ENCODE results near the gene LRCH4. TPM values are rescaled to one million over a fixed set of nuclear protein-coding genes. Genes with fewer than 3 reads are reported as not detected.

LRCH4 gene
- total RNA-seq, 6 donors from 2014 or later: 88.5 to 493 (median 121) TPM

DNA sequence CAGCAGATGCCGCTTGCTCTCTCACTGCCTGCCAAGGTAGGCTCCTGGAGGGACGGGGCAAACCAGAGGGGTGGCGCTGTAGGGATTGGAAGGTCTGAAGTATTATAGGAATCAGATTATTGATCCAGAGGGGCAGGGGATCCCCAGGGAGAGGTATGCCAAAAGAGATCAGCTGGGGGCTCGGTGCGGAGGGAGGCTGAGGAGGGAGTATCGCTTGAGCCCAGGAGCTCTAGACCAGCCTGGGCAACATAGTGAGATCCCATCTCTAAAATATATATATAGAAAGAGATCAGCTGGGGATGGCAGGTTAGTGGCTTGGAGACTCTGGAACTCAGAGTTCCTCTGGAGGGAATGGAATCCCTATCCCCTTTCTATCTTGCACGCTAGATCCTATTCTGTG lies 9.3 kb upstream of the LRCH4 start:
- Histone ChIP-seq H3K27me3 (no peaks in the 10 kb centered on the region), H3K9me3 (no peaks in the 10 kb centered on the region), H3K4me3 (no peak overlapping the region), H3K4me1 (peaks cover 0 to 5% (median 2%) of the 10 kb centered on the region in 4 donors), H3K27ac (no peak overlapping the region), H3K36me3 (no peaks in the 10 kb centered on the region)
- ATAC-seq (ENCODE audit: low FRiP score in 2 of 2) (no peak), DNase-seq (no peak)
- no peak for TF ChIP-seq EP300 (IDR thresholded peaks at IDR 0.05)
- TF ChIP-seq POLR2AphosphoS5 (IDR thresholded peaks at IDR 0.05): no peak
- TF ChIP-seq CTCF (IDR thresholded peaks at IDR 0.05): no peak
- no peak for TF ChIP-seq POLR2A (IDR thresholded peaks at IDR 0.05)
- WGBS, 2 donors: 96 to 98% methylated on average over 7 of the region's 7 CpGs

GRCh38 chr7:100591596-100591995 lies 5.7 kb upstream of the LRCH4 start:
- Histone ChIP-seq H3K9me3 (no peaks in the 10 kb centered on the region), H3K27ac (no peak overlapping the region), H3K36me3 (no peaks in the 10 kb centered on the region), H3K27me3 (no peaks in the 10 kb centered on the region), H3K4me1 (peaks cover 0 to 17% (median 11%) of the 10 kb centered on the region in 4 donors), H3K4me3 (no peak overlapping the region)
- TF ChIP-seq CTCF (IDR thresholded peaks at IDR 0.05): no peak
- no peak for TF ChIP-seq EP300 (IDR thresholded peaks at IDR 0.05)
- no peak for TF ChIP-seq POLR2A (IDR thresholded peaks at IDR 0.05)
- TF ChIP-seq POLR2AphosphoS5 (IDR thresholded peaks at IDR 0.05): no peak
- ATAC-seq (ENCODE audit: low FRiP score in 2 of 2) (no peak), DNase-seq (no peak)
- WGBS, 2 donors: 94 to 96% methylated on average over 17 of the region's 17 CpGs

DNA sequence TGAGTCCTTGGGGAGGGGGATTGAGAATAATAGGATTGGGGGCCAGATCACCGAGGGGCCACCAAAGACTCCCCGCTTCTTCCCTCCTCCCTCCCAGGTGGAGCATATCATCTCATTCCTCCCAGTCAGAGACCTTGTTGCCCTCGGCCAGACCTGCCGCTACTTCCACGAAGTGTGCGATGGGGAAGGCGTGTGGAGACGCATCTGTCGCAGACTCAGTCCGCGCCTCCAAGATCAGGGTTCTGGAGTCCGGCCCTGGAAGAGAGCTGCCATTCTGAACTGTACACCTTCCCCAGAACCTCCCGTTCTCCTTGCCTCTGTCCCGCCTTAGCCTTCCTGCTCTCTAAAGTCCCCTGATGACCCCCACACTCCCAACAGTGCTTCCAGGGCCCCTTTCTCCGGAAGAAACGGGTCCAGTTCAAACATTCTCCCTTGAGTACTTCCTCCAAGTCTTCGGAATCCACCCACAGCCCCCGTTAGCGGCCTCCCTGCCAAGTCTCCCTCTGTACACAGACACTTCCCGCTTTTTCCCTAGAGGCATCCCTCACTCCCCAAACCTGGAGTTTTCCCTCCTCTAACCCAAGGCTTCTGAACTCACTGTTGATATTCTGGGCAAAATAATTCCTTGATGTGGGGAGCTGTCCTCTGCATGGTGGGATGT lies 4.3 kb upstream of the LRCH4 start:
- no peak for TF ChIP-seq EP300 (IDR thresholded peaks at IDR 0.05)
- no peak for TF ChIP-seq POLR2A (IDR thresholded peaks at IDR 0.05)
- TF ChIP-seq CTCF (IDR thresholded peaks at IDR 0.05): no peak
- no peak for TF ChIP-seq POLR2AphosphoS5 (IDR thresholded peaks at IDR 0.05)
- no peak for DNase-seq

DNA sequence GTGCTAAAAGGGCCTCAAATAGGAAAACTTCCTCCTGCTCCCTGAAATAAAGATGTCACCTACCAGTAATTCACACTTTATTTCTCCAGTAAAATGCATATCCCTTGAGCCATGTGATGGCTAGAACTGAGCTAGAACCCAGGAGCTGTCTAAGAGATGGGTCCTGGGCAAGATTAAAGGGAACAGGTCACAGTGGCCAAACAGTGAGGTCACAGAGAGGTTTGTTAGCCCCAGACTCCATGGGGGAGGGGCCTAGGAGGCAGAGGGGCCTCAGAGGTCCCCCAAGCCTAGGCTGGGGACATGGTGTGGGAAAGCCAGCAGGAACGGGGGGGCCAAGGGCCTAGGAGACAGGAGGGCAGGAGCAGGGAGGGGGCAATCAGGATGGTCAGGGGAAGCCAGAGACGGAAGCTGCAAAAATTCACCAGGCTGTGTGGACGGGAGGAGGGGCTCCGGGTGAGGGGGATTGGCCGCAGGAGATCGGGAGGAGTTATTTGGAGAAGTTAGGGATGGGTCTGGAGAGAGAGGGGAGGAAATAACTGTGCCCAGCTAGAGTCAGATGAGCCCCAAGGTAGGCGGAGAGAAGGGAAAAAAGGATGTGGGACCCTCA lies 3.5 kb upstream of the LRCH4 start:
- Histone ChIP-seq H3K36me3 (no peaks in the 10 kb centered on the region), H3K27ac (no peak overlapping the region), H3K9me3 (no peaks in the 10 kb centered on the region), H3K4me3 (no peak overlapping the region), H3K27me3 (no peaks in the 10 kb centered on the region), H3K4me1 (peaks cover 8 to 27% (median 19%) of the 10 kb centered on the region in 4 donors)
- TF ChIP-seq CTCF (IDR thresholded peaks at IDR 0.05) (no peak), EP300 (IDR thresholded peaks at IDR 0.05) (no peak), POLR2A (IDR thresholded peaks at IDR 0.05) (no peak), POLR2AphosphoS5 (IDR thresholded peaks at IDR 0.05) (no peak)
- no peak for DNase-seq
- WGBS, 2 donors: 46 to 53% methylated on average over 7 of the region's 7 CpGs
- no peak for ATAC-seq (ENCODE audit: low FRiP score in 2 of 2)

More for the DNA sequence above, 4.3 kb upstream of the LRCH4 start:
- Histone ChIP-seq H3K4me3 (peak overlapping the region in 1 of 4 donors; percentile 3), H3K9me3 (no peaks in the 10 kb centered on the region), H3K36me3 (no peaks in the 10 kb centered on the region), H3K27ac (peak overlapping the region in 2 of 4 donors; percentile 4 to 22), H3K4me1 (peaks cover under 1 to 19% (median 12%) of the 10 kb centered on the region in 4 donors), H3K27me3 (no peaks in the 10 kb centered on the region)
- no peak for ATAC-seq (ENCODE audit: low FRiP score in 2 of 2)
- WGBS, 2 donors: 30 to 33% methylated on average over 19 to 20 of the region's 20 CpGs

Measured in upper lobe of left lung (tissue), 6 donors.